ENCODE data around the gene PPP1R3D. TPM values are rescaled to one million over a fixed set of nuclear protein-coding genes. Genes with fewer than 3 reads are reported as not detected.
"Not testable (repeated sequence)": the region's sequence is repeated elsewhere in the genome, so short reads cannot be mapped to it uniquely, and the experiment has no call there.

PPP1R3D gene
- total RNA-seq, 1 donor from 2014 or later, result 16.9 TPM

GRCh38 chr20:59925359-59925758, 14.7 kb downstream of the PPP1R3D start:
- no peak for DNase-seq (ENCODE audit: low spot score)

GRCh38 chr20:59923514-59923913, 16.6 kb downstream of the PPP1R3D start:
- DNase-seq (ENCODE audit: low spot score), result no peak

GRCh38 chr20:59920944-59921343, 19.2 kb downstream of the PPP1R3D start:
- DNase-seq (ENCODE audit: low spot score), result no peak

GRCh38 chr20:59912609-59913008, 27.5 kb downstream of the PPP1R3D start:
- no peak for DNase-seq (ENCODE audit: low spot score)

- DNase-seq (ENCODE audit: low spot score), result no peak
These were observed 29.1 kb downstream of the PPP1R3D start for GRCh38 chr20:59911041-59911440.

GRCh38 chr20:59908855-59909254, 31.2 kb downstream of the PPP1R3D start:
- no peak for DNase-seq (ENCODE audit: low spot score)

- no peak for DNase-seq (ENCODE audit: low spot score)
These were observed 36.5 kb downstream of the PPP1R3D start for GRCh38 chr20:59903621-59904020.

- no peak for DNase-seq (ENCODE audit: low spot score)
These were observed 37.6 kb downstream of the PPP1R3D start for GRCh38 chr20:59902470-59902869.

GRCh38 chr20:59895908-59896307, 44.2 kb downstream of the PPP1R3D start:
- DNase-seq (ENCODE audit: low spot score), result no peak

- no peak for DNase-seq (ENCODE audit: low spot score)
These were observed 48.5 kb downstream of the PPP1R3D start for GRCh38 chr20:59891581-59891980.

- not testable (repeated sequence) for DNase-seq (ENCODE audit: low spot score)
These were observed 50.1 kb downstream of the PPP1R3D start for GRCh38 chr20:59890035-59890434.

- no peak for DNase-seq (ENCODE audit: low spot score)
These were observed 52.1 kb downstream of the PPP1R3D start for GRCh38 chr20:59888050-59888449.

Other genes starting within 250 kb of the PPP1R3D start
- 9.5 TPM for gene SYCP2, start 6.7 kb downstream of the PPP1R3D start, total RNA-seq
- gene FAM217B, start 84 bp upstream of the PPP1R3D start, total RNA-seq, result 12.8 TPM
- gene CDH26, start 18.1 kb upstream of the PPP1R3D start, total RNA-seq, result 3.3 TPM

Data from mucosa of gallbladder (tissue), 1 donor.